Activated T-helper 17 cell treated with anti-CD3 and anti-CD28 coated beads, Interleukin-2, amount 50 U/mL, for 72 hours (primary cell): ENCODE measurements around the gene TTLL11. TPM values are rescaled to one million over a fixed set of nuclear protein-coding genes. Genes with fewer than 3 reads are reported as not detected.

Experiments used
- ATAC-seq: fragments of 150-1000 bp; cut with Tn5 transposase; replicated peaks from 2 replicates; pipeline ENCODE4 v1.10.0; 2021; ENCODE audit warnings: mild to moderate bottlenecking, moderate library complexity
- H3K27ac Mint-ChIP-seq: one replicate; pipeline ENCODE4 v1.8.0; 2022; ENCODE audit warnings: mixed read lengths
- H3K27me3 Mint-ChIP-seq: one replicate; pipeline ENCODE4 v1.8.0; 2022; ENCODE audit warnings: mixed read lengths
- H3K36me3 Mint-ChIP-seq: one replicate; pipeline ENCODE4 v1.8.0; 2022; ENCODE audit warnings: low read depth, mild to moderate bottlenecking, mixed read lengths
- H3K4me1 Mint-ChIP-seq: one replicate; pipeline ENCODE4 v1.8.0; 2022; ENCODE audit warnings: mixed read lengths
- H3K4me3 Mint-ChIP-seq: one replicate; pipeline ENCODE4 v1.8.0; 2022; ENCODE audit warnings: mild to moderate bottlenecking, mixed read lengths
- H3K9me3 Mint-ChIP-seq: one replicate; pipeline ENCODE4 v1.8.0; 2022; ENCODE audit warnings: mixed read lengths
- total RNA-seq, 2 donors: library from RNA; stranded (reverse); gene quantifications; one replicate each; pipeline ENCODE4 v1.2.3, GENCODE V29; 2022

TTLL11 gene
- total RNA-seq, 2 donors from 2014 or later: 2.6 to 3.9 TPM

DNA sequence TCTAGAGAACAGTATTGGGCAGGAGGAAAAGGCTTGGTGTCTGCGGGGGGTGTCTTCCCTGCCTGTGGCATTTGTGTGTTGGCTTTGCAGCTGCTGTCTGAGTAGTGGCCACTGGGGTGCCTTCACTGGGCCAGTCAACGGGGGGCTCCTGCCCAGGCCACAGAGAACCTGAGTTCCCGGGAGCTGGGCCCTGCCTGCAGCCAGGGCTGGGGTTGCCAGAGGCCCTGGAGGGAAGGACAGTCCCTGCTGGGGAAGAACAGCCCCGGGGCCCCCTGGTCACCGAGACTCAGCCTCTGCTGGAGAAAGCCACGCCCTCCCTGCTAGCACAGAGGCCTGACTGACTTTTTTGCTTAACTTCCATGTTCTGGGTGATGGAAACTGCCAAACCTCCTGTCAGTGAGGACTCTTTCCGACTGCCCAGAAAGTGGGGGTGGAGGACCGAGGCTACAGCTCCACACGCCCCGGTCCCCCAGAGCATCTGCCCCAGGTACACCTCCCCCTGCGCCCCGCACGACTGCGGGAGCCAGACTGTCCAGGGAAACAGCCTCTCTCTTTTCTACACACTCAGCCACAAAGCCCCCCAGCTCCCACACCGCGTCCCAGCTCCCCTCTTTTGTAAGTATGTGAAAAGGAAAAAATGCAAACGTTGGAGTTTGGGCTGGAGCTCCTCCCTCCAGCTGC, 308.2 kb downstream of the TTLL11 start:
- no peak for ATAC-seq
- Mint-ChIP-seq H3K36me3 (no peaks in the 10 kb centered on the region), H3K9me3 (no peaks in the 10 kb centered on the region), H3K27ac (no peak overlapping the region), H3K4me3 (no peak overlapping the region), H3K4me1 (no peaks in the 10 kb centered on the region), H3K27me3 (peaks cover 32% of the 10 kb centered on the region)

GRCh38 chr9:121783521-121784507, 309.3 kb downstream of the TTLL11 start:
- no peaks in the 10 kb centered on the region for H3K9me3 Mint-ChIP-seq
- H3K4me1 Mint-ChIP-seq: no peaks in the 10 kb centered on the region
- H3K4me3 Mint-ChIP-seq: no peak overlapping the region
- ATAC-seq: no peak
- H3K36me3 Mint-ChIP-seq: no peaks in the 10 kb centered on the region
- peaks cover 30% of the 10 kb centered on the region for H3K27me3 Mint-ChIP-seq
- no peak overlapping the region for H3K27ac Mint-ChIP-seq

DNA sequence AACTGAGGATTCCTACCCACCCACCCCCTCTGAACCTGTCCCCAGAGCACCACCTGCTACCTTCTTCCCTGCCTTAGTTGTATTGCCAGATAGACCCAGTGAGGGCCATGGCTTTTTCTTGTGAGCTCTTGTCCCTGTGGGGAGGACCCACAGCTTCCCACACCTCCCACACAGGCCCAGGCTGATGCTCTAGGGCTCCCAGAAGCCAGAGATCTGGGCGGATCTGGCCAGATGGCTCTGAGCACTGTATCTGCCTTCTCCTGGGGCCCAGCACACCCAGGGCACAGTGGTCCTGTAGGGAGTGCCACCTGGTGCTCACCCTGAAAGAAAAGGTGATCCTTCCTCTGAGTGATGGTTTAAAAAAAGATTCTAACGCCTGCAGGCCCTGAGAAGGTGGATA, 310.0 kb downstream of the TTLL11 start:
- Mint-ChIP-seq H3K4me1 (no peaks in the 10 kb centered on the region), H3K27ac (no peak overlapping the region), H3K9me3 (no peaks in the 10 kb centered on the region), H3K36me3 (no peaks in the 10 kb centered on the region), H3K4me3 (no peak overlapping the region), H3K27me3 (peaks cover 27% of the 10 kb centered on the region)
- no peak for ATAC-seq

DNA sequence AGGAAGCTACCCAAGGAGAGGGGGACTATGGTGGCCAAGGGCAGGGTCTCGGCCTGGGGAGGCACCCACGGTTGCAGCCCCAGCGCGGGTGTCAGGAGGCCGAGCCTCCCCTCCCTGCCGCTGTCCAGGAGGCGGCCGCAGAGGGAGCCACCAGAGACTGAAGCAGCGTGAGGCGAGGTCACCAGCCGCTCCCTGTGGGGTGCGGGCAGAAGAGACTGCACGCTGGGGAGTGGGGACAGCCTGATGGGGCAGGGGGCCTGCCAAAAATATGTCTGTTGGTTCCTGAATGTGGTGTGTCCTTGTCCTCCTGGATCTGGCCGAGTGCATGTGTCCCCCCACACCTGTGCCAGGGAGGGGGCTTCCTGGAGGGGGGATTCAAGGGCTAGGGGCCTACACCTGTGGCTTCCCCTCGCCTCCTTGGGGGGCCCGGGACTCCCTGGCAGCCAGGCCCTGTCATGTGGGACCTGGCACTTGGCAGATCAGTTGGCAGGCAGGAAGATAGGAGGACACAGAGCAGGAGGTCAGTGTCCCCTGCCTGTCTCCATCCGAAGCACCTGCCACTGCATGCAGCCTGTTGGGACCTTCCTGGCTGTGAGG, 310.5 kb downstream of the TTLL11 start:
- Mint-ChIP-seq H3K36me3 (no peaks in the 10 kb centered on the region), H3K27ac (no peak overlapping the region), H3K4me3 (no peak overlapping the region), H3K4me1 (no peaks in the 10 kb centered on the region), H3K27me3 (peaks cover 23% of the 10 kb centered on the region), H3K9me3 (no peaks in the 10 kb centered on the region)
- ATAC-seq: no peak

DNA sequence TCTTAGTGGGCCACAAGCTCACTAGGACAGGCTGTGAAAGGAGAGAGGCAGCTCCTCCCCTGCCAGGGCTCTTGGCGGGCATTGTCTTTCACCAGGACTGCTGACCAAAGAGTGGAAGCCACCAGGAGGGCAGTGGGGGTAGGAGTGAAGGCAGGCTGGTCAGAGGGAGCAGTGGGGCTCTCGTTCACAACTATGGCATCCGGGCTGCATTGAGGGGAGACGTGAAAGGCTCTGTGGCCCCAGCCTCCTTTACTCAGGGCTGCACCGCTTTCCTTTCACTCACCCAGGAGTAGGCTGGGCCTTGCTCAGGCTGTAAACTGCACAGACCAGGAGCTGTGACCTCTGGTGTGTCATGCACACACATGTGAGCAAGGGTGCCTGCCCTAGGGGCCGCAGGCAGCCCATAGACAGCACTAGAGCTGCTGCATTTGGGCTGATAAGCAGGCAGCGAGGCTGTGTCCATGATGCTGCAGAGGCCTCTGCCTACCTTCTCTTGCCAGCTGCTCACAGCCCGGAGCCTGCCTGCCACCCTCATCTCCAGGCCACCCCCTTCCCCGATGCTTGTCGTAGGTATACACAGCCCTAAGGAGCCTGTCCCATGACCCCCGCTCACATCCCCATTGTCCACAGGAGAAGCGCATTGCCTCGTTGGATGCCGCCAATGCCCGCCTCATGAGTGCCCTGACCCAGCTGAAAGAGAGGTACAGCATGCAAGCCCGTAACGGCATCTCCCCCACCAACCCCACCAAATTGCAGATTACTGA, 311.2 kb downstream of the TTLL11 start:
- no peak overlapping the region for H3K27ac Mint-ChIP-seq
- ATAC-seq: no peak
- H3K36me3 Mint-ChIP-seq: no peaks in the 10 kb centered on the region
- H3K27me3 Mint-ChIP-seq: peaks cover 17% of the 10 kb centered on the region
- H3K4me3 Mint-ChIP-seq: no peak overlapping the region
- no peaks in the 10 kb centered on the region for H3K4me1 Mint-ChIP-seq
- no peaks in the 10 kb centered on the region for H3K9me3 Mint-ChIP-seq

DNA sequence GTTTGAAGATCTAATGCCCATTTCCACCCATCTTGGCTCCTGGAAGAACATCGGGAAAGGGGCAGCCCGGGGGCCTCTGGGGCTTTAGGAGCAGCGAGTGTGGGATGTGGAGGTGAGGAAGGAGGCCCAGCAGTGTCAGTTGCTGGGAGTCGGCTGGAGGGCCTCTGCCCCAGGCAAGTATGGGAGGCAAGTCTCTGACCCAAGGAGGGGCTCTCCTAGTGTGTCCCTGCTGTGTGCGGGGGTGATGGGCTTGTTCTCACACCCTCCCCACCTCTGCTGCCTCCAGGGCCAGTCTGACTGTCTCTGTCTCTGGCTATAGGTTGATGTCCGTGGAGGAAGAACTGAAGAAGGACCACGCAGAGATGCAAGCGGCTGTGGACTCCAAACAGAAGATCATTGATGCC, 312.0 kb downstream of the TTLL11 start:
- H3K4me1 Mint-ChIP-seq: no peaks in the 10 kb centered on the region
- H3K9me3 Mint-ChIP-seq: no peaks in the 10 kb centered on the region
- H3K27ac Mint-ChIP-seq: no peak overlapping the region
- peaks cover 13% of the 10 kb centered on the region for H3K27me3 Mint-ChIP-seq
- no peaks in the 10 kb centered on the region for H3K36me3 Mint-ChIP-seq
- no peak overlapping the region for H3K4me3 Mint-ChIP-seq
- no peak for ATAC-seq

DNA sequence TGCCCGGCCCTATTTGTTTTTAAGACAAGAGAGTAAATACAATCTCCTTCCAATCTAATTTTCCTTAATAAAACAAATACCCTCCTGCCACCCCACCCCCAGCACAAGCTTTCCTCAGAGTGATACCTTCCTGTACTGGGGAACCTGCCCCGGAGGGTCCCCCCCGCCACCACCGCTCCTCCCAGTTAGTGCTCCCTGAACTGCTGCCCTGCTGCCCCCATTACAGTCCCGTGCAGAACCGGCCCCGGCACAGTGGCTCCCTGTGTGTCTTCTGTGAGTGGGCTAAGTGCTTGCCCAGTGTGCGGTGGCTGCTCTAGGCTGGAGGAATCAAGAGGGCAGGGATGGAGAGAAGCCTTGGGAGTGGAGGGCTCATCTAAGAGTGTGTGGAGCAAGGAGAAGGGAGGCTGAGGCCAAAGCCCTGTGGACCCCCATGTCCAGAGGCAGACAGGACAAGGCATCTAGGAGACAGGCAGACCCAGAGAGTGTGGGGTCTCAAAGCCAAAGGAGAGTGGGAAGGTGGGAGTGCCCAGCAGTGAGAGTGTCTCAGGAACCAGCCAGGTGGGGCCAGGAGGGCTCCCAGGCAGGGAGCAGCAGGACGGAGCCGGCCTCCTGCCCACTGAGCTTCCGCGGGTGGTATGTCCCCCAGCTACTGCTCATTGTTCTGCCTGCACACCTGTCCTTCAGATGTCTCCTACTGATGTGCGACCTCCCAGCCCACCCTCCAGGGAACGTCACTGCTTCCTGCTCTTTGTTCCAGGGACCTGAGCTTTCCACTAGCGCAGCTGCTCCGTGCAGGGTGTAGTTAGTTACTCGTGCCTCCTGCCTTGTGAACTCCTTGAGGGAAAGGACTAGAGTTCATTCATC, 312.7 kb downstream of the TTLL11 start:
- Mint-ChIP-seq H3K4me1 (no peaks in the 10 kb centered on the region), H3K27me3 (peaks cover 16% of the 10 kb centered on the region), H3K4me3 (no peak overlapping the region), H3K9me3 (no peaks in the 10 kb centered on the region), H3K27ac (no peak overlapping the region), H3K36me3 (no peaks in the 10 kb centered on the region)
- ATAC-seq: no peak

DNA sequence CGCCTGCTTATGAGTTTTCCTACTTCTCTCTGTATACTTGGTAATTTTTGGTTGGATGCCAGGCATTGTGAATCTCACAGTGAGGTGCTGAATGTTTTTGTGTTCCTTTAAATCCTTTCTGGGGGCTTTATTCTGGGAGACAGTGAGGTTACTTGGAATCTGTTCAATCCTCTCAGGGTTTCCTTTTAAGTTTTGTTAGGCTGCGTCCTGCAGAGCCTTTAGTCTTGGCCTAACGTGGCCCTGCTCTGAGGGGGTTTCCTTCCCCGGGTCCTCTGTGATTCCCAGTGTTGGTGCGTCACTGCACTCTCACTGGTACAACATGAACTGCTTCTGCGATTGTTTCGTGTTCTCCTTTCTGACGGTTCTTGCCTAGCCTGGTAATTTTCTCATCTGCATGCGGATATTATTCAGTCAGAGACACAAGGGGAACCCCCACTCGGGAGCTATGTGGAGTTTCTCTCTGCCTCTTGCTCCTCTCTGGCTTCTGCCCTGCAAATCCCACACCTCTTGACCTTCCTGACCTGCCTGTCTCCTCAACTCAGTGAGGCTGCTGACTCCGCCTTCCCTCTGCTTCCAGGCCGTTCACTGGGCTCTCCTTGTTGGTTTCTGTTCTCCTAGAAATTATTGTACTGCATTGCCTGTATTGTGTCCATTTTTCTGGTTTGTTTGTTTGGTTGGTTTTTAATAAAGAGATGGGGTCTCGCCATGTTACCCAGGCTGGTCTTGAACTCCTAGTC, 313.6 kb downstream of the TTLL11 start:
- Mint-ChIP-seq H3K36me3 (no peaks in the 10 kb centered on the region), H3K27ac (no peak overlapping the region), H3K27me3 (peaks cover 16% of the 10 kb centered on the region), H3K9me3 (no peaks in the 10 kb centered on the region), H3K4me1 (no peaks in the 10 kb centered on the region), H3K4me3 (no peak overlapping the region)
- no peak for ATAC-seq

GRCh38 chr9:121778252-121779225, 314.6 kb downstream of the TTLL11 start:
- Mint-ChIP-seq H3K27me3 (peaks cover 16% of the 10 kb centered on the region), H3K4me1 (no peaks in the 10 kb centered on the region), H3K36me3 (no peaks in the 10 kb centered on the region), H3K27ac (no peak overlapping the region), H3K9me3 (no peaks in the 10 kb centered on the region), H3K4me3 (no peak overlapping the region)
- ATAC-seq: no peak

DNA sequence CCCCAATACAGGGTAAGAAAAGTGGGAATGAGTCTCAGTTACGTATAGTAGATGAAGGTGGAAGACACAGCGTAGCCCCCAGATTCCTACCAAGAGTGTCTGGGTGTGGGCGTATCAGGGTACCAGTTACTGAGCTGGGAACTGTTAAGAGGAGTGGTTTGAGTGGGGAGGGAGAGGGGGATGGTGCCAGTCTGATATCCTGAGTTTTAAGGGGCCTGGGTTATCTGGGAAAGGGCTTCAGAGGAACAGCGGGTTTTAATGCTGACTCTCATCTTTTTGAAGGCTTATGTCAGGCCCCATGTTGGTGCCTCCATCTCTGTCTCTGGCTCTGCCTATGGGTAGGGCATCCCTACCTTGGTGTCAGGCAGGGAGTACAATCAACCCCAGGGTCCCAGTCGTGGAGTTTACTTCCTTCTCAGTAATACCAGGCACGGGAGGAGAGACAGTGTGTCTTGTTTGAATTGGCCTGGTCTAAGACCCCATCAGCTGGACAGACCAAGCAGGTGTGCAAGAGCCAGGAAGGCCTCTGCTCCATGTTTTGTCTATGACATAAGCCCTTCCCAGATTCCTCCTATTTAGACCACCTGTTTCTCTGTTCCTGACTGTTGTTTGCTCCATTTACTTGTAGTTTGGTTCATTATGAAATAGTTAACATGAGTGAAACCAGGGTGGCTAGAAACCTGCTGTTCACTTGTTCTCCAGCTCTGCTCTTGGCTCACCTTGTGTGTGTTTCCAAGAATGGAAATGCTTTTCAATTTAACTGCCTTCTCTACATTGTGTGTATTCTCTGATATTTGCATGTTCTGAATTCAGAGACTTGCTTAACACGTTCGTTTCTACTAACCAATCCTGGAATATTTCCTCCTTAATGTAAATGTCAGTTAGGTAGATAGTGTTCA, 316.1 kb downstream of the TTLL11 start:
- H3K4me1 Mint-ChIP-seq: no peaks in the 10 kb centered on the region
- H3K36me3 Mint-ChIP-seq: no peaks in the 10 kb centered on the region
- H3K27ac Mint-ChIP-seq: no peak overlapping the region
- H3K9me3 Mint-ChIP-seq: no peaks in the 10 kb centered on the region
- no peak overlapping the region for H3K4me3 Mint-ChIP-seq
- no peak for ATAC-seq
- H3K27me3 Mint-ChIP-seq: peaks cover 16% of the 10 kb centered on the region

GRCh38 chr9:121776001-121776738, 316.9 kb downstream of the TTLL11 start:
- Mint-ChIP-seq H3K4me1 (no peaks in the 10 kb centered on the region), H3K27ac (no peak overlapping the region), H3K36me3 (no peaks in the 10 kb centered on the region), H3K9me3 (no peaks in the 10 kb centered on the region), H3K27me3 (peaks cover 15% of the 10 kb centered on the region), H3K4me3 (no peak overlapping the region)
- ATAC-seq: peak; percentile 21
